Mucosa of descending colon (tissue), 3 donors: Measurements from ENCODE around the gene FAM168A. TPM values are rescaled to one million over a fixed set of nuclear protein-coding genes. Genes with fewer than 3 reads are reported as not detected.

Source experiments
- ATAC-seq: fragments of 200-7000 bp; cut with Tn5 transposase; one replicate; pipeline ENCODE4 v1.9.1; 2020; ENCODE audit warnings: mild to moderate bottlenecking, moderate library complexity
- DNase-seq, 3 donors: peaks; one replicate each; pipeline ENCODE4 v3.0.0-alpha.2; 2020
- H3K36me3 ChIP-seq: fragments of 200-600 bp; one replicate; pipeline ENCODE4 v1.8.0; 2021; ENCODE audit warnings: low read depth, mild to moderate bottlenecking
- H3K4me1 ChIP-seq: fragments of 200-600 bp; one replicate; pipeline ENCODE4 v1.8.0; 2021; ENCODE audit warnings: low read depth, mild to moderate bottlenecking
- H3K4me3 ChIP-seq: fragments of 200-600 bp; one replicate; pipeline ENCODE4 v1.8.0; 2021; ENCODE audit warnings: mild to moderate bottlenecking
- H3K9me3 ChIP-seq: fragments of 200-600 bp; one replicate; pipeline ENCODE4 v1.8.0; 2021; ENCODE audit warnings: mild to moderate bottlenecking
- intact Hi-C, 2 donors: fragments of 100-400 bp; cut with DNase I in 1 of 2; cut with micrococcal nuclease in 1 of 2; formaldehyde crosslinking; loops; one replicate each; pipeline versions ENCODE4 v1.11.0 to v1.11.1; 2022; cut with DNase I, micrococcal nuclease
- total RNA-seq, 3 donors: library from RNA; stranded (reverse); fragmentation: NEBNext Ultra II Directional in 2 of 3; extraction: Animal tissue kit (Norgen Biotek cat#: 25700) in 2 of 3; gene quantifications; one replicate each; pipeline versions ENCODE4 v1.2.1 to v1.2.4, GENCODE V29; 2021 to 2023
- TF ChIP-seq, protein P1 (sequence below): fragments of 200-600 bp; IDR thresholded peaks from one replicate; pipeline ENCODE4 v1.8.0; 2022; ENCODE audit warnings: antibody characterized with exemption, mild to moderate bottlenecking
- donor health status: DM: no; HTN: no; CAD: no; lungs with moderate emphysema.
- donor health status: DM: no; HTN: no; CAD: no.
- donor health status: DM: no; HTN: yes; CAD: no.

The FAM168A gene
- total RNA-seq, 3 donors from 2014 or later, result 16.6 to 46.4 (median 19.9) TPM

DNA sequence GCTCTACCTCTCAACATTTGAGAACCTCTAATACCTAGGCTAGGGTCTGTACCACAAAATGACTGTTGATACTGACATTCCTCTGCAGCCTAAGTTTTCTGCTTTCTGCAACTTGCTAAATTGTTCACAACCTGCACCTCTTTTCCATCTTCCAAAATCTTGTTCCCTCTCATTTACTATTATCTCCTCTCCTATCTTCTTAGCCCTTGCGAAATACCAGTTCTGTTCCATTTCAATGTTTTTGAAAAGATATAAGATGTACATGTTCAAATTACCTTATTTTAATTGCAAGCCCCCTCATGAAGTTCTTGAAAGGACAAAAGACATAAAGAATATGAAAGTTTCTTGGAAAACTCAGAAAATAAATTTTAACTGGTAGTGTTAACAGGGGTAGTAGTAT lies 72.3 kb downstream of the FAM168A start:
- no peak overlapping the region for H3K4me3 ChIP-seq
- no peak for ATAC-seq
- peaks cover 3% of the 10 kb centered on the region for H3K4me1 ChIP-seq
- H3K9me3 ChIP-seq, result no peaks in the 10 kb centered on the region
- no peaks in the 10 kb centered on the region for H3K36me3 ChIP-seq
- TF ChIP-seq, protein P1, sequence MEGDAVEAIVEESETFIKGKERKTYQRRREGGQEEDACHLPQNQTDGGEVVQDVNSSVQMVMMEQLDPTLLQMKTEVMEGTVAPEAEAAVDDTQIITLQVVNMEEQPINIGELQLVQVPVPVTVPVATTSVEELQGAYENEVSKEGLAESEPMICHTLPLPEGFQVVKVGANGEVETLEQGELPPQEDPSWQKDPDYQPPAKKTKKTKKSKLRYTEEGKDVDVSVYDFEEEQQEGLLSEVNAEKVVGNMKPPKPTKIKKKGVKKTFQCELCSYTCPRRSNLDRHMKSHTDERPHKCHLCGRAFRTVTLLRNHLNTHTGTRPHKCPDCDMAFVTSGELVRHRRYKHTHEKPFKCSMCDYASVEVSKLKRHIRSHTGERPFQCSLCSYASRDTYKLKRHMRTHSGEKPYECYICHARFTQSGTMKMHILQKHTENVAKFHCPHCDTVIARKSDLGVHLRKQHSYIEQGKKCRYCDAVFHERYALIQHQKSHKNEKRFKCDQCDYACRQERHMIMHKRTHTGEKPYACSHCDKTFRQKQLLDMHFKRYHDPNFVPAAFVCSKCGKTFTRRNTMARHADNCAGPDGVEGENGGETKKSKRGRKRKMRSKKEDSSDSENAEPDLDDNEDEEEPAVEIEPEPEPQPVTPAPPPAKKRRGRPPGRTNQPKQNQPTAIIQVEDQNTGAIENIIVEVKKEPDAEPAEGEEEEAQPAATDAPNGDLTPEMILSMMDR, result no peak
- DNase-seq, result no peak
- intact Hi-C loops, result no loop called here

DNA sequence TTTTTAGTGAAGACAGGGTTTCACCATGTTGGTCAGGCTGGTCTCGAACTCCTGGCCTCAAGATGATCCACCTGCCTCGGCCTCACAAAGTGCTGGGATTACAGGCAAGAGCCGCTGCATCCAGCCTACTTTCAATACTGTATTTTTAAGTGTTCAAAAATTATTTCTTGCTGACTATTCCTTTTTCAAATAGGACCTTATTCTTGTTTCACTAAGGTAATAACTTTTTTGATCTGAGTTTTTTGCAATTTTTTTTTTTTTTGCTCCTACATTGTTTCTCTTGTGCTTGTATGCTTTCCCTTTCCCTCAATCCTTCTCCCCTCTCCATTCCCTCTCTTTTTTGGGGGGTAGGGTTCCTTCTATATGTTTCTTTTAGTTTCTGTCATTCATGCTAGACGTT lies 73.1 kb downstream of the FAM168A start:
- Histone ChIP-seq H3K36me3 (no peaks in the 10 kb centered on the region), H3K4me1 (peaks cover 3% of the 10 kb centered on the region), H3K9me3 (no peaks in the 10 kb centered on the region), H3K4me3 (no peak overlapping the region)
- no peak for DNase-seq
- intact Hi-C loops, result no loop called here
- ATAC-seq, result no peak
- TF ChIP-seq, protein P1, result no peak

DNA sequence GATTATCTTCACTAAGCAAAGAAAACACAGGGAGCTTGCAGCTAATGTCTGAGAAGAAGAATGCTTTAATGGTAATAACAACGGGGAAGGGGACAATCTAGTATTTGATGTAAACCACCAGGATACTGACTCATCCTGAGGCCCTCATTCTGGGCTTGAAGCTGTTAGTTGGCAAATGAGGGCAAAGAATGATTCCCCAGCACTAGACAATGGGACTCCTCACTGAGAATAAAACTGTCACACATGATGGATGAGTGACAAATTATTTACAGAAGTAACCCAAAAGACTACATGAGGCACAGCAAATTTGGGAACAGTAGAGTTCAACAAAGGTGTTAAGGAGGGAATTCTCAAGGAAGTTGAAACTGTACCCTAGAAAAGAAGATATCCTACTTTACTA lies 76.3 kb downstream of the FAM168A start:
- DNase-seq (no peak), ATAC-seq (no peak)
- Histone ChIP-seq H3K9me3 (no peaks in the 10 kb centered on the region), H3K4me1 (no peaks in the 10 kb centered on the region), H3K4me3 (no peak overlapping the region), H3K36me3 (no peaks in the 10 kb centered on the region)
- TF ChIP-seq, protein P1, result no peak
- intact Hi-C loops, result no loop called here

DNA sequence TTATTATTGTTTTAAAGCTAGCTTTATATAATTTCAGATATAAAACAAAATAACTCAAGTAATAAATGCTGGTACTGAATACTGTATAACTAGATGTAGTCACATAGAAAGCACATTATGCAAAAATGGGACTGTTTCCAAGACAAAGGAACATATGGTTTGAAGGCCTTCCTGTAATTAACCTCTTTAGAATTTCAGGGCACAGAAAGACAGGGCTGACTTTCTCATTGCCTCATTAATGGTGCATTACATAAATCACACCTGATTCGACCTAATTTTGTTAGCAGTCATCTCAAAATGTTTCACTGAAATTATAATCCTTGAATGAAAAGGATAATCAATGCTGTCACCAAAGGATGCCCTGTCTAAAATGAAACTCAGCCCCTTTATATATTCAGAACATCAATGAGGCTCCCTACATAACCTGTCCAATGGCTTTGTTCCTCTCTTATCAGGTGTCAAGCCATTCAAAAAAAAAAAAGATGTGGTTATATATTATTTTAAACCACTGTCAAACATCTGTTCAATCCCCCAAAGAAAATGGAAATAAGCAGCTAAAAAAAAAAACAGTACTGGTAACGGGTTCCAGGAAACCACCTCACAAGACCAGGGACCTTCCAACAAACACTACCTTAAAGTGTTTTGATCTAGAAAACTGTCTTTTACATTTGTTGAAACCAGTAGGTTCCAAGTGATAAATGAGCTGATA lies 77.4 kb downstream of the FAM168A start:
- intact Hi-C loops, result no loop called here
- DNase-seq (no peak), ATAC-seq (no peak)
- TF ChIP-seq, protein P1, result no peak
- no peak overlapping the region for H3K4me3 ChIP-seq
- H3K9me3 ChIP-seq, result no peaks in the 10 kb centered on the region
- H3K36me3 ChIP-seq, result no peaks in the 10 kb centered on the region
- H3K4me1 ChIP-seq, result no peaks in the 10 kb centered on the region

DNA sequence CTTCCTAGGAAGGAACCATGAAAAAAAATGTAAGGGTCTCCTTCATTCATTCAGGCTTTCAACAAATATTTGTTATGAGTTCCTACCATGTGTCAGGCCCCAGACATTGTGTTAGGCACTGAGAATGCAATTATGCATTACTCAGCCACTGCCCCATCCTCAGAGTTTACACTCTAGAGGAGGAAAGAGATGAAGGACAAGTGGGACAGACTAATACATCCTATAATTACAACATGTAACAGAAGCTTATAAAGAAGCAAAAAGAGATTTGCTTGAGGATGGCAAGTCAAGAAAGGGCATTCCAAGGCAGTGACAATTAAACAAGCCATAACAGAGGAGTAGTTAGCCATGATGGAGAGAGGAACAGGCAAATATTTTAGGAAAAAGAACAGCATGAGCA lies 78.6 kb downstream of the FAM168A start:
- Histone ChIP-seq H3K9me3 (no peaks in the 10 kb centered on the region), H3K4me3 (no peak overlapping the region), H3K36me3 (no peaks in the 10 kb centered on the region), H3K4me1 (no peaks in the 10 kb centered on the region)
- no peak for ATAC-seq
- TF ChIP-seq, protein P1, result no peak
- DNase-seq, result no peak
- intact Hi-C loops, result no loop called here

DNA sequence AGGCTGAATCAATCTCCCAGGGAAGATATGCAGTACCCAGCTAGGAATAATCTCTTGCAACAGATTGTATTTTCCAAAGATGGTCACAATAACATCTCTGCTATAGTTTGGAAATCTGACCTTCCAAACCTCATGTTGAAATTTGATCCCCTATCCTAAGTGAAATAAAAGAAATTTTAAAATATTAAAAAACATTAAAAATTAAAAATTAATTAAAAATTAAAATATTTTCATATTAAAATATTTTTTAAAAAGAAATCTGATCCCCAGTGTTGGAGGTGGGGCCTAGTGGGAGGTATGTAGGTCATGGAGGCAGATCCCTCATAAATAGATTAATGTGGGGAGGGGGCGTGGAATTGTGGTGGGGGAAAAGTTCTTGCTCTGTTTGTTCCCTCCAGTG lies 79.7 kb downstream of the FAM168A start:
- H3K36me3 ChIP-seq, result no peaks in the 10 kb centered on the region
- ATAC-seq (no peak), DNase-seq (no peak)
- H3K4me1 ChIP-seq, result no peaks in the 10 kb centered on the region
- no peaks in the 10 kb centered on the region for H3K9me3 ChIP-seq
- H3K4me3 ChIP-seq, result no peak overlapping the region
- intact Hi-C loops, result no loop called here
- TF ChIP-seq, protein P1, result no peak
